Testis (tissue), 3 donors: ENCODE results near the gene GAB2. TPM values are rescaled to one million over a fixed set of nuclear protein-coding genes. Genes with fewer than 3 reads are reported as not detected.
A peak's percentile ranks its signal among the peaks of the same experiment; 100 is the strongest.

Source experiments
- DNase-seq: peaks from one replicate; pipeline ENCODE4 v3.0.0-alpha.2; 2019
- H3K27ac ChIP-seq, 2 donors: fragments of 200-600 bp; sonication (generic); one replicate each; pipeline ENCODE4 v1.5.1; 2019
- H3K27me3 ChIP-seq: fragments of 200-600 bp; sonication (generic); one replicate; pipeline ENCODE4 v1.5.1; 2019
- H3K36me3 ChIP-seq: fragments of 200-600 bp; sonication (generic); one replicate; pipeline ENCODE4 v1.5.1; 2017; ENCODE audit warnings: low read depth; ENCODE audit errors: missing control alignments
- H3K4me1 ChIP-seq: fragments of 200-600 bp; sonication (generic); one replicate; pipeline ENCODE4 v1.5.1; 2019
- H3K4me3 ChIP-seq, 2 donors: fragments of 200-600 bp; sonication (generic); one replicate each; pipeline ENCODE4 v1.5.1; 2017 to 2019
- H3K9me3 ChIP-seq: fragments of 200-600 bp; sonication (generic); one replicate; pipeline ENCODE4 v1.5.1; 2017
- POLR2A ChIP-seq: fragments of 450-650 bp; IDR thresholded peaks from one replicate; pipeline ENCODE4 v1.6.1; 2017; ENCODE audit warnings: antibody characterized with exemption, mild to moderate bottlenecking, moderate library complexity
- WGBS, 2 donors: methylation state at CpG; one replicate each; pipeline ENCODE4 v1.1.5; 2018; 5-methylcytosine and 5-hydroxymethylcytosine counted together
- intact Hi-C: fragments of 100-400 bp; cut with DNase I; formaldehyde crosslinking; loops from one replicate; pipeline ENCODE4 v1.15.1; 2023; ENCODE audit warnings: low total_unique reads
- polyA plus RNA-seq: library from polyadenylated mRNA; stranded (reverse); fragments of 350-450 nt; fragmentation: Illumina TruSeq; extraction: RNeasy Lipid Tissue Mini Kit (QIAGEN cat#74804); gene quantifications from one replicate; pipeline ENCODE4 v1.2.3, GENCODE V29; 2014; ENCODE audit warnings: low read depth, low replicate concordance; ENCODE audit not compliant: insufficient read depth
- total RNA-seq, 2 donors: library from RNA; depleted of rRNA; stranded (reverse); fragments of >200 nt; gene quantifications; one replicate each; pipeline ENCODE4 v1.2.3, GENCODE V29; 2016
- TF ChIP-seq, protein P1 (sequence below), 3 experiments: fragments of 450-650 bp in 2 of 3; fragments of 200-600 bp in 1 of 3; sonication (generic) in 1 of 3; IDR thresholded peaks; one replicate each; pipeline ENCODE4 v1.5.1; 2016 to 2019; ENCODE audit warnings: antibody characterized with exemption in 3 of 3, mild to moderate bottlenecking in 2 of 3, moderate library complexity in 1 of 3

GAB2 gene
- total and polyA plus RNA-seq, 3 donors from 2014 or later: 9.2 to 14.3 (median 10.9) TPM

DNA sequence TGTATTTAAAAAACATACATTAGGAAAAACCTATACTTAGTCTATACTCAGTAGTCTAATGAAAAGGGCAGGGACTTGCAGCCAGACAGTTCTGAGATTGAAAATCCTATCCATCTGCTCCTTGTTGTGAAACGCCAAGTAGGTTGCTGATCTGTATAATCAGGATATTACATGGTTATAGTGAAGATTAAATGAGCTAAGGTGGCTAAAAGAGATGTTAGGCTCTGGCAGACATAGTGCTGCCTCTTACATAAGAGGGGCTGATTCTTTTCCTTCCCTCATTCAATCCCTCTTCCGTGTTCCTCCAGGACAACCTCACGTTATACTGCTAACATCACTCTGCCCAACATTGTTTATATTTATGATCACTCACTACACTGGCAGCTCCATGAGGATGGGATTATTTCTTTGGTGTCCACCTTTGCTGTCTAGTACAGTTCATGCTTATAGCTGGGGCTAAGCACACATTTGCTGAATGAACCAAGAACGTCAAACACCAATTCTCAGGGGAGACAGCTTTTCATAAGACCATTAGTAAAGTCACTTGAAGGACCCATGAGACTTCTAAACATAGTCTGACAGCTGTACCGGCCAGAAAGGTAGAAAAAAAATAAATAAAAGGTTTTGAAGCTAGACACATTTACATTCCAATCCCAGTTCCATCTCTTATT is 46.3 kb downstream of the GAB2 start:
- Histone ChIP-seq H3K4me1 (peaks cover 7% of the 10 kb centered on the region), H3K27me3 (no peaks in the 10 kb centered on the region), H3K9me3 (no peaks in the 10 kb centered on the region), H3K4me3 (no peak overlapping the region), H3K36me3 (no peaks in the 10 kb centered on the region), H3K27ac (no peak overlapping the region)
- 44 to 49% methylated on average over 5 of the region's 5 CpGs for WGBS, 2 donors
- no peak for DNase-seq
- intact Hi-C loops: no loop called here
- TF ChIP-seq, protein P1, sequence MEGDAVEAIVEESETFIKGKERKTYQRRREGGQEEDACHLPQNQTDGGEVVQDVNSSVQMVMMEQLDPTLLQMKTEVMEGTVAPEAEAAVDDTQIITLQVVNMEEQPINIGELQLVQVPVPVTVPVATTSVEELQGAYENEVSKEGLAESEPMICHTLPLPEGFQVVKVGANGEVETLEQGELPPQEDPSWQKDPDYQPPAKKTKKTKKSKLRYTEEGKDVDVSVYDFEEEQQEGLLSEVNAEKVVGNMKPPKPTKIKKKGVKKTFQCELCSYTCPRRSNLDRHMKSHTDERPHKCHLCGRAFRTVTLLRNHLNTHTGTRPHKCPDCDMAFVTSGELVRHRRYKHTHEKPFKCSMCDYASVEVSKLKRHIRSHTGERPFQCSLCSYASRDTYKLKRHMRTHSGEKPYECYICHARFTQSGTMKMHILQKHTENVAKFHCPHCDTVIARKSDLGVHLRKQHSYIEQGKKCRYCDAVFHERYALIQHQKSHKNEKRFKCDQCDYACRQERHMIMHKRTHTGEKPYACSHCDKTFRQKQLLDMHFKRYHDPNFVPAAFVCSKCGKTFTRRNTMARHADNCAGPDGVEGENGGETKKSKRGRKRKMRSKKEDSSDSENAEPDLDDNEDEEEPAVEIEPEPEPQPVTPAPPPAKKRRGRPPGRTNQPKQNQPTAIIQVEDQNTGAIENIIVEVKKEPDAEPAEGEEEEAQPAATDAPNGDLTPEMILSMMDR (IDR thresholded peaks at IDR 0.05): no peak

DNA sequence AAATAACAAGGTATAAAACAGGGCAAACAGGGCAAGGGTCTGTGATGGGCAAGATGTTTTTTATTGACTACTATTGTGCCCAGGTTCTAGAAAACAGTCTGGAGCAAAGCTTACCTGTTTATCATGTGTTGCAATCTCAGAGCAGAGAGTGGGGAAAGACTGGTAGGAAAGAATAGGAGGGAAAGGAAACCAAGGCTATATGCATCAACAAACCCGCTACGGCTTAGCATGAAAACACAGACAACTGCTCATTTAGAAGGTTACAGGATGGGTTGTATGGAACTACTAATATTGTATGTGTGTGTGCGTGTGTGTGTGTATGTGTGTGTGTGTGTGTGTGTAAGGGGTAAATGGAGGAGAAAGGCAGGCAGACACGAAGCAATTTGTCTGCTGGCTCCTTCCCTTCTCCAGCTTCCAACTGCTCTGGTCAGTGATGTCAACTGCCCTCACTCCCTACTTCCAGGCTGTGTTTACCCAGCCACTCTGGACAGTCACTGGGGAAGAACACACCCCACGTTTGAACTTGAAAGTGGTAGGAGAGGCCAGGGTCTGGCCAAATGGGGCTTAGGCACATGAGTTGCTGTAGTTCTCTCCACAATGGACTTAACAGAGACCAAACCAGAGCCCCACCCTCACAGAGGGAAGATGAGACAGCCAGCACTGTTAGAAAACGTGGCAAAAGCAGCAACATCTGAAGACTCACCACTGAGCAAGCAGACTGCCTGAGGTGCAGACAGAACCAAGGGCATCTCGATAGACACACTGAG is 47.0 kb downstream of the GAB2 start:
- Histone ChIP-seq H3K4me1 (peaks cover 7% of the 10 kb centered on the region), H3K4me3 (no peak overlapping the region), H3K27me3 (no peaks in the 10 kb centered on the region), H3K36me3 (no peaks in the 10 kb centered on the region), H3K9me3 (no peaks in the 10 kb centered on the region), H3K27ac (no peak overlapping the region)
- peak; percentile 18 for DNase-seq
- intact Hi-C loops: no loop called here
- 58 to 60% methylated on average over 7 of the region's 7 CpGs for WGBS, 2 donors
- TF ChIP-seq, protein P1 (IDR thresholded peaks at IDR 0.05): no peak
- no peak for TF ChIP-seq POLR2A

DNA sequence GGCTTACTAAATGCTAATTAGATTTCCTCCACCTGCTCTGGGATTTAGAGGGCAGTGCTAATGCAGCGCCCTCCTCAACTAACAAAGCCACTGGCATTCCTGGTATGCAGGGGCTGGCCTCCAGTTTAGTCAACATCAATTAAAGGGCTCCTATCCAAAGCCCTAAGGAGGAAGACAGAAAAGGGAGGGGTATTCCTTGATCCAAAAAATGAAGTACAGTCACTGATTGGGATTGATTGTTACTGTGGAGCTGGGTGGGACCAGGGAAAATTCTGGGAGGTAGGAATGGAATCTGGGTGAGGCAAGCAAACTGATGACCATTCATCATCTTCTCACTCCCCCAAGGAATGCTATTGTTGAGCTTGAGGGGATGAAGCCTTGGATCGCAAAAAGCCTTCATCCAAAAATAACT is 52.2 kb downstream of the GAB2 start:
- Histone ChIP-seq H3K27ac (no peak overlapping the region), H3K27me3 (no peaks in the 10 kb centered on the region), H3K9me3 (no peaks in the 10 kb centered on the region), H3K4me3 (no peak overlapping the region), H3K36me3 (no peaks in the 10 kb centered on the region), H3K4me1 (no peaks in the 10 kb centered on the region)
- intact Hi-C loops: no loop called here
- DNase-seq: no peak
- TF ChIP-seq, protein P1 (IDR thresholded peaks at IDR 0.05): no peak
- no peak for TF ChIP-seq POLR2A
- WGBS, 2 donors: 60 to 63% methylated on average over 2 of the region's 2 CpGs

DNA sequence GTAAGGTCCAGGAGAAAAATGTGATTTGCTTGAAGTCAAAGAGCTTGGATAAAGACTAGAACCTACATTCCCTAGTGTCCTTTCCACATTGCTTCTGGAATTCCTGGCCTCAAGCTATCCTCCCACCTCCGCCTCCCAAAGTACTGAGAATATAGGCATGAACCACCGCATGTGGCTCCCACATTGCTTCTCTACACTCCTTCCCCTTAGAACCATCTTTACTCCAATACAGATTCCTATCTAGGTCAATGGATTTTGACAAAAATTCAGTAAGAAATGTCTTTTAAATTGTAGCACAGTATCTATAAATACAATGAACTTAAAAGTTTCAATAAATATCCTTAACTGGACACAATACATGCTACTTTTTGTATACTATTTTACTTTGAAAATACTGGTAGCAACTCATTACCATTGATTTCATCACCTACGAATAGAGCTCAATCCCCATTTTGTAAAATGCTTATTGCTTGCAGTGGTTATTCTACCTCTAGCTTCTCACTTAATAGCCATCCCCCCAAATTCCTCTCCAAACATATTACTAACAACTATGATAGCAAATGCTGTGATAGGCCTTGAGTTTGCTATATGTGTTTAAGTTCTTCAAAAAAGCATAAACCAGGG is 53.4 kb downstream of the GAB2 start:
- DNase-seq: no peak
- H3K27me3 ChIP-seq: no peaks in the 10 kb centered on the region
- no peak overlapping the region for H3K27ac ChIP-seq
- no peaks in the 10 kb centered on the region for H3K4me1 ChIP-seq
- H3K36me3 ChIP-seq: no peaks in the 10 kb centered on the region
- no peaks in the 10 kb centered on the region for H3K9me3 ChIP-seq
- 88 to 90% methylated on average over 3 of the region's 3 CpGs for WGBS, 2 donors
- no peak overlapping the region for H3K4me3 ChIP-seq
- TF ChIP-seq POLR2A: no peak
- TF ChIP-seq, protein P1 (IDR thresholded peaks at IDR 0.05): no peak
- intact Hi-C loops: no loop called here
